HG03457 (cell line): ENCODE results near the gene BCL2.

Experiments
- ATAC-seq: cut with Tn5 transposase; IDR thresholded peaks from one replicate; pipeline ENCODE4 v1.9.1; 2021; ENCODE audit warnings: moderate number of reproducible peaks; ENCODE audit not compliant: unreplicated experiment

BCL2 gene

DNA sequence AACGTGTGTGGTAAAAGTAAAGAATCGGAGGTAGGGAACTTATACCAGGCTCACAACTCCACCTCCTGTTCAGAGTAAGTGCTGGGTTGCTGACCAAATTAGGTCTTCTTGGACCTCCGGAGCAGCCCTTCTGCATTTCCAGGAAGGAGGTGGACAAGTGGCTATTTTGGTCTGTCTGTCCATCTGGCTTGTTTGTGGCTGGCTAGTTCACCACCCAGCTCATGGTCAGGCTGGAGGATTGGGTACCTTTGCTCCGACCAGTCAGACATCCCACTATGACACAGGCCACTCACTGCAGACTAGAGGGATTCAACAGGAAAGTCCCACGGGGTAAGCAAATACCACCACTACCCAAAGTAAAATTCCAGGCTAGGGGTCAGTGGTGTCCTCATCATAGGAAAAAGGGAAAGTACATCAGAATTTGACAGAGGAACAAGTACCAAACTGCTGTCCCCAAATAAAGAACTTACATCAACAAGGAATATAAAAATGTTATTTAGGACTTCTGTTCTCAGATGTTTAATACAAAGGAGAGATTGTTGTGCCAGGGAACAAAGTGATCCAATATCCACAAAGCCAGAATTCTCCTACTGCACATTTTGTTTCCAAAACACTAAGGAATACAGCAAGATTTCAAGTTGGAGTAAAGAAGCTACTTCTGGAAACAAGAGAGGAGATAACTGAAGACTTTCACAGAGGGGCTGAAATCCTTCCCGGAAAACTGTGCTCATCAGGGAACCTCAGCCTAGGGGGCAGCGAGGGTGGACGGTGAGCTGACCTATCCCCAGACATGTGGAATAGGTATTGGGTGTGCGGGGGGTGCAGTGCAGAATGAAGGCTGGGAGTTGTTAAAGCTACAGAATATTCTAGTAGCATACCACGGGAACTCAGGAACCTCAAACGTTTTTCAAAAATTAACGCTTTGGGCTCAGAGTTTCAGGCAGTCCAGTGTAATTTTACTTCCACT lies 56.9 kb downstream of the BCL2 start:
- no peak for ATAC-seq

DNA sequence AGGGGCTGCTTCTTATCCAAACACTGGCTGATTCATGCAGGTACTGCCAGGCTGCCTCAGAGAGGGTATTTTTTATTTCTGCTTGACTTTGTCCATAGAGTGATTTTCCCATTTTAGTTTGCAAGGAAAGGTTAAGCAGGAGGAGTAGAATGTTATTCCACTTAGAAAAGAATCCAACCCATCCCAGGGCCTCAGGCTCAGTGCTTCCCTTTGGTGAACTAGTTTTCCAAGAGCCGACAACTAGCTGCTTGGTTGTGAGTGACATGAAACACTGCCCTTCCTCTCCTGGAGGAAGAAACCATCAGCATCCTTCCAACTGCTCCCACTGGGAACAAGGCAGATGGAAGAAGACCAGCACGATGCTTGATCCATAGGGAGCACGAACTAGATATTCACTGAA lies 58.5 kb downstream of the BCL2 start:
- no peak for ATAC-seq

GRCh38 chr18:63260380-63260754 lies 59.2 kb downstream of the BCL2 start:
- ATAC-seq: no peak

DNA sequence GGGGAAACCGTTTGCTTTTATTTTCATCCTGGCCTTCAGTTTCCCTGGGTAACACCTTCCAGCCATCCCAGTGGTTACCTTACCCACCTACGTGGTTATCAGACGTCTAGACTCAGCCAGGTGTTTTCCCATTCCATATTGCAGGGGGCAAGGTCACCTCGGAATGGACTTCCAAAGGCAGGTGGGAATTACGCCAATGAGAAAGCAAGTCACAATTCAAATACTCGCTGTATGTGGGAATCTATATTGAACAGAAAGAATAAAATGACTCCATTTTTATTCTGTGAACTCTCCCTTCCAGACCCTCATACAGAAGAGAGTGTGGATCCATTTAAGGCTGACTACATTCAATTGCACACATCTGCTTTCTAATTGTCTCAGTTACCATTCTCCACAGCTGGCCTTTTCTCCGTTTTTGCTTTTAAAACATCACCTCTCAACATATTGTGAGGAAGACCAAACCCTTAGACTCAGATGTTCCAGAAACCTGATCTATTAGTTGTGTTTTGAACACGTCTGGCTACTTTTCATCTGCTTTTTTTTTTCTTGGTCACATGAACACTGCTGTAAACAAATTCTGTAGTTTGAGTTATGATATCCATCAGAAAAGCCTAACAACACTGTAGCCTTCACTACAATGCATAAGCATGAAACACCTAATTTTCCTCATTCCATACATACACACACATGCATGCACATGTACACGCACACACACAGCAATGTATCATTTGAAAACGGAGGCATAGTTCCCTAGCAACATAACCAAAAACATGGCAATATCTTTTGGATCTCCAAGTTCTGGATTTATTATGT lies 59.8 kb downstream of the BCL2 start:
- no peak for ATAC-seq

- no peak for ATAC-seq
These were observed 60.6 kb downstream of the BCL2 start for GRCh38 chr18:63258749-63259566.

- ATAC-seq: no peak
These were observed 62.1 kb downstream of the BCL2 start for GRCh38 chr18:63257453-63257852.

DNA sequence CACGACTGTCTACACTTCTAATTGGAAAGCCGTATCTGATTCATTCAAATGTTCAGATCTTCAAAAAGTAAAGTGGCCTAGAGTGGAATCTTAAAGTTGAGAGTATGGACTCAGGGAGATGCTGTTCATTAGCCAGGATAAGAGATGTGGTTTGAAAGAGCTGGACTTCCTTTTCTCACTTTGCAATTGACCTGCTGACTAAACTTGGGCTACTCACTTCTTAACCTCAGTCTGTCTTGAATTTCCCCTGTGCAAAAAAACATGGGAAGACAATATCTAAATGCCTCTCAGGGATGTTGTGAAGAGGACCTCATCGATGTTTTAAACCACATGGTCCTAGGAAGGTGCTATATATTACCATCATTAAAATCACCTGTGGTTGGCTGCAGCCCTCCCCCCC lies 64.1 kb downstream of the BCL2 start:
- ATAC-seq: peak; percentile 58

DNA sequence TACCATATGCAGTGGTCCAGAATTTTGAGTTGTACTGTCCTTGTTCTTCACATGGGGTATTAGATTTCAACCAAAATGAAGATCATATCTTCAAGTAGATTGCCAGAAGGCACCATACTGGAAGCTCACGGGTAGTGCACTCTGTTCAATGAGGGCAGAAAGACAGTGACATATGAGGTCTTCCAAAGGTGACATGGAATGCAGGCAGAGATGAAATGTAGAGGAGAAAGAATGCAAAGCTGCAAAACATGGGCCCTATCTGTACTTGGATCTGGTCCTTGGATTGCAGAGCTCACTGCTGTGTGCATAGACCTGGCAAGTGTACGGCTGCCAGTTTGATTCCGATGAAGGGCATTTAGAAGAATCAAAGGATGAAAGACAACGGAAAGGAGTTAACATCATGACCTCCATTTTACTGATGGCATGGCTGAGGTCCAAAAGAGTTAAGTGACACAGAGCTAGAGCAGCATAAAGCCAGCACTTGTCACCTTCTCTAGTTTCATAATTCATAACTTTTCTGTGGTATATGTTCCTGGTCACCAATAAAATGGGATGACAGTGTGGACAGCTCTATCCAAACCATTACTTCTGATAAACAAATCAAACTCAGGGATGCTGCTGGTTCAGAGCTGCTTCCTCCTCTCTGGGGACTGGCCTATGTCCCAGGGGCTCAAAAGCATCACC lies 64.7 kb downstream of the BCL2 start:
- ATAC-seq: no peak

DNA sequence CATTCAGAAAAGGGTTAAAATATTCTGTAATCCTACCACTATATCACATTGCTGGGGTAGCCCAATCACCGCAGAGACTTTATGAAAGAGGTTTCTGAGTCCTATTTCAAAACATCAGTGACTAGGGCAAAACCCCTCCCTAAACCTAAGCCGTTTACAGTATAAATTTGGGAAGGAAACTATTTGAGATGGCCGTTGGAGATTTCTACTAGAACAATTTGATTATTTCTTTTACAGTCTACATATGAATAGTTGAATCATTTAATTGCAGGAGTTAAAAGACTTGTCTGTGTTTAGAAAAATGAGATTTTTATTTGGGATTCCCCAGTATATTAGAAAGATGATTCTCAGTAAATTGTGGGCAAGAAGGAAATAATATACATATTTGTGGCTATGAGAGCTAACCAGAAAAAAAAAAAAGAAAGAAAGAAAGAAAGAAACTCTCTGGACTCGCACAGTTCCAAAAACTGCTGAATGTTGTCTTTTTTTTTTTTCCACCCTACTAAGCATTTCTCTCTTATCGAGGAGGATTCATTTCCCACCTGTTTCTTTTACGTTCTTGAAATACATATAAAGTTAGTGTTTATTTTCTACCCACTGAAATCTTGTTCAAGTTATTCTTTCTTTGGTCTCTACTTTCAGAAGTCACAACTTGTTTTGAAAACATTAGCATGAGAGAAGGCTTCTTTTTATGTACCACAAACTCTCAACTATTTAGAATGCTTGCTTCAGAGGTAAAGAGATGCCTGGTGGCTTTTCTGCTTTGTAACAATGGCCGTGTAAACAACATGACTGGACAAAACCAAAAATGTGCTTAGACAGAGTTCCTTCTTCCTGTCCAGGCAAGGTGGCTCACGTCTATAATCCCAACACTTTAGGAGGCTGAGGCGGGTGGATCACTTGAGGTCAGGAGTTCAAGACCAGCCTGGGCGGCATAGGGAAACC lies 65.9 kb downstream of the BCL2 start:
- ATAC-seq: no peak

- no peak for ATAC-seq
These were observed 66.6 kb downstream of the BCL2 start for GRCh38 chr18:63253014-63253413.

- ATAC-seq: no peak
These were observed 69.8 kb downstream of the BCL2 start for GRCh38 chr18:63249771-63250170.

DNA sequence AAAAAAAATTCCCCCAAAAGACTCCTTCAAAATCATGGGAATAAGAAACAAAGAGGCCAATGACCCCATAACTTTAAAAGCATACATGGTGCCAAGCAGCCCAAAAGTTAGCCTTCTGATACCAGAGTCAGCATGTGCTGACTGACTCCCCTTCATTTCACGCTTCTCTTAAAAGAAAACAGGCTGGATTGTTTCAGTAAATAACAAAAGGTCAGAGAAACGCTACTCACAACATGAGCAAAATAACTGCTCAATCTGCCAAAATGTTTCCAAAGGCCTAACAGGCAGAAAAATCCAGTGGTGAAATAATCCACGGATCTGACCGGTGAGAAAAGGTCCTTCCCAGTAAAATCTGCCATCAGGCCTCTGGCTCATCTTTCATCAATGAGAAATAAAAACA lies 71.6 kb downstream of the BCL2 start:
- no peak for ATAC-seq

DNA sequence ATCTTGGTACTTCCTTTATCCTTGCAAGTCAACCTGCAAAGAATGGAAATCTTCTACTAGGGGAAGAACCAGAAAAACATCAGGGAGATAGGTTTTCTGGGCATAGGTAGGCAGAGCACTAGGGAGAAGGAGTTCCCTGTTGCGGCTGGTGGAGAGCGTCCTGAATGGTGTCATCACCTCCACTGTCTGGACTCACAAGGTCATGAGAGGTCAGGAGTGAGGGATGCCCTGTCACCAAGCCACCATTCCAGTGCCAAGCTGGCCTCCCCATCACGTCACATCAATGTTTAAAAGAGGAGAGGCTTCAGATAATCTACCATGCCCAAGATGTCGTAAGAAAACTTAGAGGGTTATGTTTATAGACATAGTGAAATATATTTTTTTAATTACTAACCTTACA lies 72.1 kb downstream of the BCL2 start:
- no peak for ATAC-seq

DNA sequence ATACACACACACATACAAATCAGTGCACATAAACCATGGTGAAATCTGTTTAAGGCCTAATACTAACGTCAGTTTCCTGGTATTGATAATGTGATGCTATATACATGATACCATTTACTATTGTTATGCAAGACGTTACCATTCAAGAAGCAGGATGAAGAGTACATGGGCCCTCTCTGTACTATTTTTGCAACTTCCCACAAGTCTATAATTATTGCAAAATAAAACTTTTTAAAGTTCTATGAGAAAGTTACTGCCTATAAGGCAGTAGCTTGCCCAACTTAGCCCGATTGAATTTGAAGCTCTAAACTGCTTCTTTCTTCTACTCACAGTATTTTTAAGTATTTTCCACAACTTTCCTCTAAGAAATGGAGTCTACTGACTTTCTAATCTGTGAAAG lies 74.0 kb downstream of the BCL2 start:
- ATAC-seq: no peak

DNA sequence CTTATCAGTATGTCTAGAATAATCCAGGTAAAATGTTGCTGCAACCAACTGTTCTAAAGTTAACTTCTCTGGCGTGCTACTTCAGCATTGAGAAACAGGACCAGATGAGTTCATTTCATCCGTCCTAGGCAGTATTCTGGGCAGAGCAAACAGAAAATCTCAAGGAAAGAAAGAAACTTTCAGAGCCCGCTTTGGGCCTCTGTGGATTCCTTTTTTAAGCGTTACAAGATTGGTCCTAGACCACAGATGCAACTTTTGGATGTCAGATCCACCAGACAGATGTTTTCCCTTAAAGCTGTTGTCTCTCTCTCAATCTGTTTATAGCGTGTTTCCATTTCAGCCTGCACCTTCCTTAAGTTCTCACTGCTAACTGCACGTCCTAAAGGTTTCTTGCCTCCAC lies 75.0 kb downstream of the BCL2 start:
- no peak for ATAC-seq

- no peak for ATAC-seq
These were observed 77.8 kb downstream of the BCL2 start for GRCh38 chr18:63241760-63242159.

- ATAC-seq: no peak
These were observed 78.3 kb downstream of the BCL2 start for GRCh38 chr18:63241317-63241712.

DNA sequence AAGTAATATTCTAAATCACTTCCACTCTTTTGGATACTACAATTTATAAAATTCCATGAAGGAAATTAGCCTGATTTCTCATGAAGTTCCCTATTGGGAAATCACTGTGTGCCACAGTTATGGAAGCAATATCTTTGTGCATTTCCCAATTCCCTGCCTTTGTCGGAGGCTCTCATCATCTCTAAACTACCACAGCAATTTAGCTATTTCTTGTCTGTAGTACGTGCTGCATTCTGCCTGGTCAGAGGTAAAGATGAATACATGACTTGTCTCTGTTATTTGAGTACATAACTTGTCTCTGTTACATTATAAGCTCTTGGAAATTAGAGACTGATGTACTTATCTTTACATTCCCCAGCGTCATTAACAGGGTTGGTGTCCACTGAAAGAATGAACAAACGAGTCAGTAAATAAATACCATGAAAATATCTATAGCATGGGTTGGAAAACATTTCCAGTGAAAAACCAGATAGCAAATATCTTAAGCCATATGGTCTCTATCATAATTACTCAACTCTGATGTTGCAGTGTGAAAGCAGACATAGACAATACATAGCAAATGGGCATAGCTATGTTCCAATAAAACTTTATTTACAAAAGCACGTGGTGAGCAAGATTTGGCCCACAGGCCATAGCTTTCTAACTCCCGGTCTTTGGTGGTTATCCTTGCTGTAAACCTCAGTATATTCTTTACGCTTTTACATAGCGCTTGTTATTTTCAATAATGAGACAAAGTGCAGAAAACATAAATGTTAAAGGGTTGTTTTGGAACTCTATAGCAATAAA lies 78.8 kb downstream of the BCL2 start:
- no peak for ATAC-seq

GRCh38 chr18:63238693-63239075 lies 80.9 kb downstream of the BCL2 start:
- ATAC-seq: no peak
